Aorta (tissue), 5 donors: Measurements from ENCODE around the gene GTF2H4. TPM values are rescaled to one million over a fixed set of nuclear protein-coding genes. Genes with fewer than 3 reads are reported as not detected.
"Not testable (repeated sequence)": the region's sequence is repeated elsewhere in the genome, so short reads cannot be mapped to it uniquely, and the experiment has no call there.

Experiments
- ATAC-seq: fragments of 200-7000 bp; cut with Tn5 transposase; one replicate; pipeline ENCODE4 v1.9.1; 2022; ENCODE audit warnings: moderate library complexity; ENCODE audit not compliant: low FRiP score
- DNase-seq, 2 donors: peaks; one replicate each; pipeline ENCODE4 v3.0.0-alpha.2; 2020
- H3K27ac ChIP-seq, 2 donors: one replicate each; pipeline ENCODE4 v1.5.1; 2013; ENCODE audit warnings: low read length in 2 of 2, mild to moderate bottlenecking in 2 of 2, moderate library complexity in 2 of 2, control low read depth in 1 of 2, inconsistent platforms in 1 of 2, low read depth in 1 of 2
- H3K27me3 ChIP-seq, 2 donors: one replicate each; pipeline ENCODE4 v1.6.1; 2013; ENCODE audit warnings: control low read depth in 1 of 2, low read length in 1 of 2, mild to moderate bottlenecking in 1 of 2, moderate library complexity in 1 of 2; ENCODE audit not compliant: insufficient read depth in 2 of 2, control insufficient read depth in 1 of 2
- H3K36me3 ChIP-seq, 2 donors: one replicate each; pipeline ENCODE4 v1.6.1; 2013; ENCODE audit warnings: control low read depth in 1 of 2, low read length in 1 of 2, mild to moderate bottlenecking in 1 of 2; ENCODE audit not compliant: insufficient read depth in 2 of 2, control insufficient read depth in 1 of 2
- H3K4me1 ChIP-seq, 2 donors: one replicate each; pipeline ENCODE4 v1.6.1; 2013; ENCODE audit warnings: low read length in 2 of 2, control low read depth in 1 of 2, mild to moderate bottlenecking in 1 of 2, moderate library complexity in 1 of 2; ENCODE audit not compliant: insufficient read depth in 2 of 2, control insufficient read depth in 1 of 2
- H3K4me3 ChIP-seq, 2 donors: one replicate each; pipeline ENCODE4 v1.5.1; 2013; ENCODE audit warnings: low read length in 2 of 2, control low read depth in 1 of 2, mild to moderate bottlenecking in 1 of 2
- H3K9me3 ChIP-seq: one replicate; pipeline ENCODE4 v1.6.1; 2013; ENCODE audit warnings: mild to moderate bottlenecking, low read length; ENCODE audit not compliant: control insufficient read depth
- WGBS, 2 donors: extraction: QIAGEN DNeasy Blood & Tissue Kit; methylation state at CpG; one replicate each; pipeline ENCODE4 v1.1.7; 2013; 5-methylcytosine and 5-hydroxymethylcytosine counted together
- intact Hi-C, 2 donors: fragments of 100-400 bp; cut with DNase I; formaldehyde crosslinking; loops; one replicate each; pipeline versions ENCODE4 v1.14.2 to v1.15.0; 2022
- polyA plus RNA-seq, 2 donors: library from polyadenylated mRNA; stranded (reverse); fragments of 200-250 nt; gene quantifications; one replicate each; pipeline ENCODE4 v1.2.3, GENCODE V29; 2013
- total RNA-seq, 2 donors: library from RNA; stranded (reverse); fragmentation: NEBNext Ultra II Directional; extraction: Animal tissue kit (Norgen Biotek cat#: 25700); gene quantifications; one replicate each; pipeline ENCODE4 v1.2.1, GENCODE V29; 2021
- donor health status: healthy with polysubstance abuse.
- donor health status: Bipolar disorder and iron deficiency.
- donor health status: DM: no; HTN: no; CAD: no.
- donor health status: DM: no; HTN: no; CAD: no.
- donor health status: DM: yes; HTN: yes; CAD: no.

Gene GTF2H4
- total and polyA plus RNA-seq, 4 donors: 3.9 to 88.2 (median 34.1) TPM

- WGBS, 2 donors: 82 to 83% methylated on average over 23 of the region's 23 CpGs
- no peak overlapping the region for H3K27ac ChIP-seq
- no peaks in the 10 kb centered on the region for H3K27me3 ChIP-seq
- no peaks in the 10 kb centered on the region for H3K9me3 ChIP-seq
- intact Hi-C loops: no loop called here
- no peak overlapping the region for H3K4me3 ChIP-seq
- no peak for ATAC-seq
- DNase-seq: no peak
- H3K4me1 ChIP-seq: no peaks in the 10 kb centered on the region
- H3K36me3 ChIP-seq: peaks cover 0 to 4% of the 10 kb centered on the region in 2 donors
Measured at GRCh38 chr6:30898750-30899360, 9.2 kb upstream of the GTF2H4 start.

DNA sequence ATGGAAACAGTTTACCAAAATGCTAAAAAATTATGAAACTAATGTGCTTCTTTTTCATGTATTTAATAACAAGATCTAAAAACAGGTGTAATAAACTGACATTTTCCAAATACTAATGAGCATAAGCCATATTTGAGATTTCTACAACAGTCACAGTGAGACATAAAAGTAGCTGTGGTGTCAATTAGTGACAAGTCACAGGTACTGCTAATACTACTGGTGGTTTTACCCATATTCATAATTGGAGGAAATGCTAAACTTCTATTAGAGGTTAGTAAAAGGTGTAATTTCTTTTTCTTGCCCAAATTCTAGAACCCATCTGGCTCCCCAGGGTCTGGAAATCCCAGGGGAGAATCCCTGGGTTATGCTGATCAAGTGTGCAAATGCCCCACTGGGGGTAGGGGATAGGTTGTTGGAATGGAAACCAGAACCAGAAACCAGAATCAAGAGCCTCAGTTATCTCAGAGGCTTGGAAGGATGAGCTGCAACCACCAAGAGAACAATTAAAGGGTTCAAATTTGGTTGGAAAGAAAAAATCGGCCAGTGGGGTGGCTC, 7.1 kb upstream of the GTF2H4 start:
- WGBS, 2 donors: 63 to 86% methylated on average over 1 of the region's 1 CpG
- ATAC-seq: no peak
- intact Hi-C loops: no loop called here

DNA sequence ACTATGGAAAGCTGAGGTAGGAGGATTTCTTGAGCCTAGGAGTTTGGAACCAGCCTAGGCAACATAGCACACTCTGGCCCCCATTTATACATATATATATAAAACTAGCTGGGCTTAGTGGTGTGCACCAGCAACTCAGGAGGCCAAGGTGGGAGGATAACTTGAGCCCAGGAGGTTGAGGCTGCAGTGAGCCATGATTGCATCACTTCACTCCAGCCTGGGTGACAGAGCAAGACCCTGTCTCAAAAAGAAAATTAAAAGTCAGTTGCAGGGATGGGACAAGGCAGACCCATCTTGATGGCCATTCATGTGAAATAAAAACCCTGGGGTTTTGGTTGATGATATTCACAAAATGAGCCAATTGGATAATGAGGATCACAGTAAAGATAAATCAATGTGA, 6.6 kb upstream of the GTF2H4 start:
- no peaks in the 10 kb centered on the region for H3K4me1 ChIP-seq
- no peak overlapping the region for H3K4me3 ChIP-seq
- no peaks in the 10 kb centered on the region for H3K36me3 ChIP-seq
- H3K27me3 ChIP-seq: no peaks in the 10 kb centered on the region
- intact Hi-C loops: no loop called here
- DNase-seq (peak in 1 of 2 donors; percentile 6), ATAC-seq (no peak)
- H3K27ac ChIP-seq: no peak overlapping the region
- H3K9me3 ChIP-seq: no peaks in the 10 kb centered on the region

More for the DNA sequence above, 7.1 kb upstream of the GTF2H4 start:
- H3K36me3 ChIP-seq: no peaks in the 10 kb centered on the region
- H3K4me3 ChIP-seq: no peak overlapping the region
- H3K27me3 ChIP-seq: no peaks in the 10 kb centered on the region
- DNase-seq: no peak
- no peaks in the 10 kb centered on the region for H3K4me1 ChIP-seq
- H3K27ac ChIP-seq: no peak overlapping the region
- H3K9me3 ChIP-seq: no peaks in the 10 kb centered on the region

DNA sequence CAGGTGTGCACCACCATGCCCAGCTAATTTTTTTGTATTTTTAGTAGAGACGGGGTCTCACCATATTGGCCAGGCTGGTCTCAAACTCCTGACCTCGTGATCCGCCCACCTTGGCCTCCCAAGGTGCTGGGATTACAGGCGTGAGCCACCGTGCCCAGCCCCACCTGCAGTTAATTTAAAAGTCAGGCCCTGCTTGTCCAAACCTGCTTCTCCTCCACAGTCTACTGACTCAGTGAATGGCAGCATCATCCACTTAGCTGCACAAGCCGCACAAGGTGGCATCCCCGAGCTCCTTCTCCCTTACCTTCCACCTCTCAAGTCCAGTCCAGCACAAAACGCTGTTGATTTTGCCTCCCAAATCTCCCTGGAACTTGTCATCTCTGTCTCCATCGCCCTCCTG, 5.8 kb upstream of the GTF2H4 start:
- WGBS, 2 donors: 69 to 72% methylated on average over 9 of the region's 9 CpGs
- H3K4me1 ChIP-seq, H3K36me3 ChIP-seq, intact Hi-C loops, H3K4me3 ChIP-seq, H3K27ac ChIP-seq, H3K27me3 ChIP-seq, H3K9me3 ChIP-seq, DNase-seq, ATAC-seq: not testable (repeated sequence)

GRCh38 chr6:30902709-30903108, 5.3 kb upstream of the GTF2H4 start:
- WGBS, 2 donors: 45 to 49% methylated on average over 5 of the region's 5 CpGs

DNA sequence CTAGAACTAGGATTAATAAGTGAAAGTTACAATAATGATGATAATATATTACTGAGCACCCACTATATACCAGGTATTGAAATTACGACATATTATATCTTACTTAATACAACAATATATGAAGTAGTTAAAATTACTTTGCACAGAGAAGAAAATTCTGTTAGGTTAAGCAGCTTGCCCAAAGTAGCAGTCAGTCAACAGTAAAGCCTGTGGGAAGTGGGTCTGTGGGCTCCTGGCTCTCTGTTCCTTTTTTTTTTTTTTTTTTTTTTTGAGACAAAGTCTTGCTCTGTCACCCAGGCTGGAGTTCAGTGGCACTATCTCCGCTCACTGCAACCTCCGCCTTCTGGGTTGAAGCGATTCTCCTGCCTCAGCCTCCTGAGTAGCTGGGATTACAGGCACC, 4.8 kb upstream of the GTF2H4 start:
- 89 to 91% methylated on average over 4 of the region's 4 CpGs for WGBS, 2 donors
- no peaks in the 10 kb centered on the region for H3K36me3 ChIP-seq
- H3K9me3 ChIP-seq: no peaks in the 10 kb centered on the region
- intact Hi-C loops: no loop called here
- H3K27me3 ChIP-seq: no peaks in the 10 kb centered on the region
- ATAC-seq: no peak
- no peak overlapping the region for H3K27ac ChIP-seq
- H3K4me1 ChIP-seq: no peaks in the 10 kb centered on the region
- no peak for DNase-seq
- H3K4me3 ChIP-seq: no peak overlapping the region

More at GRCh38 chr6:30902709-30903108, 5.3 kb upstream of the GTF2H4 start:
- Histone ChIP-seq H3K4me1 (no peaks in the 10 kb centered on the region), H3K27ac (no peak overlapping the region), H3K36me3 (no peaks in the 10 kb centered on the region), H3K4me3 (no peak overlapping the region), H3K27me3 (no peaks in the 10 kb centered on the region), H3K9me3 (no peaks in the 10 kb centered on the region)
- DNase-seq: no peak
- ATAC-seq: no peak
- intact Hi-C loops: no loop called here

DNA sequence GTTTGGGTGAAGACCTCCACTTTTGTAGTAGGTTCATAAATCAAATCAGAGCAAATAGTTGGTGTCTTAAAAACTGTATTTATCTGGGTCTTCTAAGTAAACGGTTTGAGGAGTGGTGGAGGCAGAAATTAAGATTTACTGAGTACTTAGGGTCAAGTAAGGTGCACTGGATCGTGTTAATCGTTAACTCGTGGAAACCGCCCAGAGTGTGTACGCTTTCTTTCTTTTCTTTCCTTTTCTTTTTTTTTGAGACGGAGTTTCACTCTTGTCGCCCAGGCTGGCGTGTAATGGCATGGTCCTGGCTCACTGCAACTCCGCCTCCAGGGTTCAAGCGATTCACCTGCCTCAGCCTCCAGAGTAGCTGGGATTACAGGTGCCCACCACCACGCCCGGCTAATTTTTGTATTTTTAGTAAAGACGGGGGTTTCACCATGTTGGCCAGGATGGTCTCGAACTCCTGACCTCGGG, 683 bp upstream of the GTF2H4 start:
- H3K4me1 ChIP-seq, H3K36me3 ChIP-seq, H3K27ac ChIP-seq, H3K9me3 ChIP-seq, intact Hi-C loops, H3K27me3 ChIP-seq, H3K4me3 ChIP-seq, ATAC-seq: not testable (repeated sequence)
- 45 to 46% methylated on average over 16 of the region's 16 CpGs for WGBS, 2 donors
- DNase-seq: peak in 1 of 2 donors; percentile 30

- DNase-seq (no peak), ATAC-seq (no peak)
- peaks cover 0 to 2% of the 10 kb centered on the region in 2 donors for H3K36me3 ChIP-seq
- peak overlapping the region; percentile 59 to 95 for H3K4me3 ChIP-seq
- H3K27ac ChIP-seq: no peak overlapping the region
- peaks cover 0 to 3% of the 10 kb centered on the region in 2 donors for H3K4me1 ChIP-seq
- H3K9me3 ChIP-seq: no peaks in the 10 kb centered on the region
- intact Hi-C loops: no loop called here
- WGBS, 2 donors: 23 to 26% methylated on average over 2 of the region's 2 CpGs
- no peaks in the 10 kb centered on the region for H3K27me3 ChIP-seq
Measured at GRCh38 chr6:30908700-30909099, 693 bp downstream of the GTF2H4 start.

GRCh38 chr6:30910473-30910872, 2.5 kb downstream of the GTF2H4 start:
- H3K9me3 ChIP-seq, H3K36me3 ChIP-seq, intact Hi-C loops, H3K27ac ChIP-seq, DNase-seq, H3K4me1 ChIP-seq, H3K4me3 ChIP-seq, H3K27me3 ChIP-seq, ATAC-seq: not testable (repeated sequence)
- WGBS, 2 donors: 93% methylated on average over 12 of the region's 12 CpGs
